NB4 (cell line): ENCODE measurements around the gene UHRF1.

Source experiments
- DNase-seq: peaks from one replicate; pipeline ENCODE4 v3.0.0; 2010; ENCODE audit warnings: low read depth
- H3K4me3 ChIP-seq: one replicate; pipeline ENCODE4 v1.5.1; 2011; ENCODE audit warnings: mild to moderate bottlenecking, low read depth, low read length, moderate library complexity
- CTCF ChIP-seq: IDR thresholded peaks from one replicate; pipeline ENCODE4 v1.5.1; 2012; ENCODE audit warnings: low read depth, low read length
- MAX ChIP-seq: IDR thresholded peaks from 2 replicates; pipeline ENCODE4 v1.6.1; 2011; ENCODE audit warnings: low read depth, low read length
- MYC ChIP-seq: IDR thresholded peaks from 2 replicates; pipeline ENCODE4 v1.6.1; 2011; ENCODE audit warnings: low read depth, low read length
- POLR2A ChIP-seq: IDR thresholded peaks from 2 replicates; pipeline ENCODE4 v1.6.1; 2011; ENCODE audit warnings: mild to moderate bottlenecking; ENCODE audit not compliant: insufficient read length; ENCODE audit errors: extremely low read depth

UHRF1 gene

GRCh38 chr19:4983346-4984105, 74.2 kb downstream of the UHRF1 start:
- DNase-seq: no peak
- TF ChIP-seq CTCF: no peak
- TF ChIP-seq MAX: no peak
- TF ChIP-seq MYC: no peak
- no peak for TF ChIP-seq POLR2A
- H3K4me3 ChIP-seq: no peak overlapping the region

- DNase-seq: no peak
- TF ChIP-seq CTCF: no peak
- TF ChIP-seq MAX: no peak
- no peak for TF ChIP-seq POLR2A
- TF ChIP-seq MYC: no peak
- H3K4me3 ChIP-seq: no peak overlapping the region
Observed at GRCh38 chr19:4984106-4984380, 74.7 kb downstream of the UHRF1 start.

- DNase-seq: no peak
- H3K4me3 ChIP-seq: no peak overlapping the region
- TF ChIP-seq CTCF (no peak), MYC (no peak)
Observed at GRCh38 chr19:4984438-4984990, 75.2 kb downstream of the UHRF1 start.

GRCh38 chr19:4985551-4985991, 76.3 kb downstream of the UHRF1 start:
- TF ChIP-seq CTCF (no peak), POLR2A (no peak), MYC (no peak), MAX (no peak)
- no peak for DNase-seq

GRCh38 chr19:4986056-4986455, 76.8 kb downstream of the UHRF1 start:
- TF ChIP-seq POLR2A: no peak
- no peak for TF ChIP-seq MAX
- no peak for TF ChIP-seq CTCF
- no peak for TF ChIP-seq MYC
- no peak overlapping the region for H3K4me3 ChIP-seq
- no peak for DNase-seq

More at GRCh38 chr19:4985551-4985991, 76.3 kb downstream of the UHRF1 start:
- H3K4me3 ChIP-seq: no peak overlapping the region
